Measurements from ENCODE around the gene CLDN1. TPM values are rescaled to one million over a fixed set of nuclear protein-coding genes. Genes with fewer than 3 reads are reported as not detected.

Gene CLDN1
- total and polyA plus RNA-seq, 2 of the 8 experiments (the other 6 are each of a cell fraction or from before 2014, with no cell fraction given), result 3.1 to 6.1 TPM

Other genes with a start within 250 kb of the CLDN1 start
- 40.5 and 48.6 TPM in 2 replicates for gene P3H2, start 201.5 kb downstream of the CLDN1 start, total RNA-seq (2021; fragmentation: NEBNext Ultra II Directional; extraction: Animal tissue kit (Norgen Biotek cat#: 25700))
- 31.1 and 60.4 TPM in 2 replicates for gene P3H2, start 201.5 kb downstream of the CLDN1 start, polyA plus RNA-seq (2011; rRNA removed)
- not detected in 2 replicates for gene CLDN16, start 65.7 kb upstream of the CLDN1 start, total RNA-seq (2021; fragmentation: NEBNext Ultra II Directional; extraction: Animal tissue kit (Norgen Biotek cat#: 25700))
- 0.02 TPM in 1 of 2 replicates, not detected in the other for gene CLDN16, start 65.7 kb upstream of the CLDN1 start, polyA plus RNA-seq (2011; rRNA removed)
- not detected in 2 replicates for gene TMEM207, start 127.5 kb upstream of the CLDN1 start, total RNA-seq (2021; fragmentation: NEBNext Ultra II Directional; extraction: Animal tissue kit (Norgen Biotek cat#: 25700))
- gene TMEM207, start 127.5 kb upstream of the CLDN1 start, polyA plus RNA-seq (2011; rRNA removed), result not detected in 2 replicates
- gene IL1RAP, start 191.6 kb upstream of the CLDN1 start, total RNA-seq (2021; fragmentation: NEBNext Ultra II Directional; extraction: Animal tissue kit (Norgen Biotek cat#: 25700)), result 2.7 and 3.9 TPM in 2 replicates
- gene IL1RAP, start 191.6 kb upstream of the CLDN1 start, polyA plus RNA-seq (2011; rRNA removed), result 2.2 and 2.4 TPM in 2 replicates

All from H1 (cell line).